ENCODE results near the gene FOLR3. TPM values are rescaled to one million over a fixed set of nuclear protein-coding genes. Genes with fewer than 3 reads are reported as not detected.

The FOLR3 gene
- total RNA-seq, 5 donors from 2014 or later (not counting 1 experiment from before 2014, with no cell fraction given) = not detected

GRCh38 chr11:72119198-72119597, 16.3 kb upstream of the FOLR3 start:
- H3K9me3 ChIP-seq = no peaks in the 10 kb centered on the region
- H3K4me1 Mint-ChIP-seq = no peaks in the 10 kb centered on the region
- no peak overlapping the region for H3K27ac Mint-ChIP-seq
- H3K27me3 ChIP-seq (replicated peaks in 1 of 2; ENCODE audit: control insufficient read depth in 2 of 2, extremely low read depth in 1 of 2, insufficient read depth in 2 of 2, low read length in 1 of 2) = peaks cover 0 to 26% of the 10 kb centered on the region in 2 experiments
- H3K4me1 ChIP-seq (ENCODE audit: control insufficient read depth in 1 of 2, extremely low read depth in 1 of 2, insufficient read depth in 2 of 2, low read length in 2 of 2) = no peaks in the 10 kb centered on the region
- H3K36me3 Mint-ChIP-seq = no peaks in the 10 kb centered on the region
- no peak overlapping the region for H3K27ac ChIP-seq (ENCODE audit: low read length)
- WGBS (ENCODE audit: insufficient coverage) = no CpG with 5 or more reads among the region's 6 CpGs
- H3K36me3 ChIP-seq (ENCODE audit: control insufficient read depth in 2 of 2, extremely low read depth in 1 of 2, insufficient read depth in 1 of 2, low read length in 1 of 2) = no peaks in the 10 kb centered on the region
- ATAC-seq (replicated peaks in 1 of 4) (no peak), DNase-seq (no peak)
- no peak overlapping the region for H3K4me3 Mint-ChIP-seq
- ChIA-PET CTCF (interaction anchor here in 1 of 2 donors (0.6 kb wide), 1 partner anchor 25 kb away, joined by 4 read pairs; no protein-coding TSS in a partner anchor), POLR2A (interaction anchor here in 1 of 2 donors (0.5 kb wide), 1 partner anchor 10 kb away, joined by 3 read pairs; no protein-coding TSS in a partner anchor)
- H3K27me3 Mint-ChIP-seq = peaks cover 15 to 21% of the 10 kb centered on the region in 2 donors
- H3K4me3 ChIP-seq (ENCODE audit: control insufficient read depth in 1 of 2, extremely low read depth in 1 of 2, low read length in 1 of 2) = no peak overlapping the region
- no peaks in the 10 kb centered on the region for H3K9me3 Mint-ChIP-seq

GRCh38 chr11:72120930-72121329, 14.6 kb upstream of the FOLR3 start:
- H3K4me3 ChIP-seq (ENCODE audit: control insufficient read depth in 1 of 2, extremely low read depth in 1 of 2, low read length in 1 of 2) = no peak overlapping the region
- no peaks in the 10 kb centered on the region for H3K4me1 ChIP-seq (ENCODE audit: control insufficient read depth in 1 of 2, extremely low read depth in 1 of 2, insufficient read depth in 2 of 2, low read length in 2 of 2)
- no peak overlapping the region for H3K27ac ChIP-seq (ENCODE audit: low read length)
- H3K9me3 ChIP-seq = no peaks in the 10 kb centered on the region
- no peak for ATAC-seq (replicated peaks in 1 of 4)
- ChIA-PET CTCF (no interaction called here), POLR2A (no interaction called here)
- Mint-ChIP-seq H3K27me3 (peaks cover 15 to 21% of the 10 kb centered on the region in 2 donors), H3K4me3 (no peak overlapping the region), H3K9me3 (no peaks in the 10 kb centered on the region), H3K36me3 (no peaks in the 10 kb centered on the region), H3K4me1 (no peaks in the 10 kb centered on the region), H3K27ac (no peak overlapping the region)
- no peak for DNase-seq
- peaks cover 0 to 30% of the 10 kb centered on the region in 2 experiments for H3K27me3 ChIP-seq (replicated peaks in 1 of 2; ENCODE audit: control insufficient read depth in 2 of 2, extremely low read depth in 1 of 2, insufficient read depth in 2 of 2, low read length in 1 of 2)
- no peaks in the 10 kb centered on the region for H3K36me3 ChIP-seq (ENCODE audit: control insufficient read depth in 2 of 2, extremely low read depth in 1 of 2, insufficient read depth in 1 of 2, low read length in 1 of 2)
- WGBS (ENCODE audit: insufficient coverage) = 70% methylated on average over 2 of the region's 2 CpGs

- Histone ChIP-seq H3K4me1 (ENCODE audit: control insufficient read depth in 1 of 2, extremely low read depth in 1 of 2, insufficient read depth in 2 of 2, low read length in 2 of 2) (no peaks in the 10 kb centered on the region), H3K4me3 (ENCODE audit: control insufficient read depth in 1 of 2, extremely low read depth in 1 of 2, low read length in 1 of 2) (no peak overlapping the region), H3K27me3 (replicated peaks in 1 of 2; ENCODE audit: control insufficient read depth in 2 of 2, extremely low read depth in 1 of 2, insufficient read depth in 2 of 2, low read length in 1 of 2) (peaks cover 0 to 24% of the 10 kb centered on the region in 2 experiments), H3K27ac (ENCODE audit: low read length) (no peak overlapping the region), H3K9me3 (no peaks in the 10 kb centered on the region), H3K36me3 (ENCODE audit: control insufficient read depth in 2 of 2, extremely low read depth in 1 of 2, insufficient read depth in 1 of 2, low read length in 1 of 2) (no peaks in the 10 kb centered on the region)
- peaks cover 0 to 4% (median 1%) of the 10 kb centered on the region in 3 donors for H3K9me3 Mint-ChIP-seq
- H3K4me3 Mint-ChIP-seq = no peak overlapping the region
- no peak for DNase-seq
- no CpG with 5 or more reads among the region's 1 CpG for WGBS (ENCODE audit: insufficient coverage)
- no peak overlapping the region for H3K27ac Mint-ChIP-seq
- ChIA-PET POLR2A (no interaction called here), CTCF (no interaction called here)
- H3K27me3 Mint-ChIP-seq = peaks cover 8 to 13% of the 10 kb centered on the region in 2 donors
- H3K4me1 Mint-ChIP-seq = no peaks in the 10 kb centered on the region
- no peaks in the 10 kb centered on the region for H3K36me3 Mint-ChIP-seq
- no peak for ATAC-seq (replicated peaks in 1 of 4)
Observed at GRCh38 chr11:72122607-72123006, 12.9 kb upstream of the FOLR3 start.

GRCh38 chr11:72123117-72123653, 12.3 kb upstream of the FOLR3 start:
- no CpG with 5 or more reads among the region's 3 CpGs for WGBS (ENCODE audit: insufficient coverage)
- H3K27me3 Mint-ChIP-seq = peaks cover 8 to 13% of the 10 kb centered on the region in 2 donors

GRCh38 chr11:72124046-72124445, 11.5 kb upstream of the FOLR3 start:
- DNase-seq (no peak), ATAC-seq (replicated peaks in 1 of 4) (no peak)
- H3K9me3 Mint-ChIP-seq = peaks cover 7 to 15% (median 13%) of the 10 kb centered on the region in 3 donors
- peaks cover 6% of the 10 kb centered on the region for H3K36me3 Mint-ChIP-seq
- H3K4me3 ChIP-seq (ENCODE audit: control insufficient read depth in 1 of 2, extremely low read depth in 1 of 2, low read length in 1 of 2) = no peak overlapping the region
- peaks cover 0 to 19% of the 10 kb centered on the region in 2 experiments for H3K27me3 ChIP-seq (replicated peaks in 1 of 2; ENCODE audit: control insufficient read depth in 2 of 2, extremely low read depth in 1 of 2, insufficient read depth in 2 of 2, low read length in 1 of 2)
- CTCF ChIA-PET = no interaction called here
- H3K27ac Mint-ChIP-seq = no peak overlapping the region
- peaks cover 7 to 15% of the 10 kb centered on the region in 2 donors for H3K27me3 Mint-ChIP-seq
- H3K36me3 ChIP-seq (ENCODE audit: control insufficient read depth in 2 of 2, extremely low read depth in 1 of 2, insufficient read depth in 1 of 2, low read length in 1 of 2) = no peaks in the 10 kb centered on the region
- POLR2A ChIA-PET = no interaction called here
- no peaks in the 10 kb centered on the region for H3K9me3 ChIP-seq
- no peaks in the 10 kb centered on the region for H3K4me1 Mint-ChIP-seq
- 89% methylated on average over 6 of the region's 6 CpGs for WGBS (ENCODE audit: insufficient coverage)
- H3K4me3 Mint-ChIP-seq = no peak overlapping the region
- H3K27ac ChIP-seq (ENCODE audit: low read length) = no peak overlapping the region
- H3K4me1 ChIP-seq (ENCODE audit: control insufficient read depth in 1 of 2, extremely low read depth in 1 of 2, insufficient read depth in 2 of 2, low read length in 2 of 2) = no peaks in the 10 kb centered on the region

More at GRCh38 chr11:72123117-72123653, 12.3 kb upstream of the FOLR3 start:
- Mint-ChIP-seq H3K27ac (no peak overlapping the region), H3K4me3 (no peak overlapping the region), H3K4me1 (no peaks in the 10 kb centered on the region), H3K9me3 (peaks cover 0 to 7% (median 6%) of the 10 kb centered on the region in 3 donors), H3K36me3 (no peaks in the 10 kb centered on the region)
- Histone ChIP-seq H3K4me3 (ENCODE audit: control insufficient read depth in 1 of 2, extremely low read depth in 1 of 2, low read length in 1 of 2) (no peak overlapping the region), H3K27me3 (replicated peaks in 1 of 2; ENCODE audit: control insufficient read depth in 2 of 2, extremely low read depth in 1 of 2, insufficient read depth in 2 of 2, low read length in 1 of 2) (peaks cover 0 to 24% of the 10 kb centered on the region in 2 experiments), H3K36me3 (ENCODE audit: control insufficient read depth in 2 of 2, extremely low read depth in 1 of 2, insufficient read depth in 1 of 2, low read length in 1 of 2) (no peaks in the 10 kb centered on the region), H3K4me1 (ENCODE audit: control insufficient read depth in 1 of 2, extremely low read depth in 1 of 2, insufficient read depth in 2 of 2, low read length in 2 of 2) (no peaks in the 10 kb centered on the region), H3K9me3 (no peaks in the 10 kb centered on the region), H3K27ac (ENCODE audit: low read length) (no peak overlapping the region)
- ChIA-PET POLR2A (no interaction called here), CTCF (no interaction called here)
- DNase-seq (no peak), ATAC-seq (replicated peaks in 1 of 4) (no peak)

GRCh38 chr11:72125956-72126355, 9.6 kb upstream of the FOLR3 start:
- POLR2A ChIA-PET = interaction anchor here in 1 of 2 donors (0.6 kb wide), 1 partner anchor 135 kb away, joined by 3 read pairs; no protein-coding TSS in a partner anchor
- H3K9me3 Mint-ChIP-seq = peaks cover 11 to 17% (median 16%) of the 10 kb centered on the region in 3 donors
- no peak overlapping the region for H3K27ac ChIP-seq (ENCODE audit: low read length)
- H3K9me3 ChIP-seq = no peaks in the 10 kb centered on the region
- H3K4me3 Mint-ChIP-seq = no peak overlapping the region
- peaks cover 0 to 14% of the 10 kb centered on the region in 2 experiments for H3K27me3 ChIP-seq (replicated peaks in 1 of 2; ENCODE audit: control insufficient read depth in 2 of 2, extremely low read depth in 1 of 2, insufficient read depth in 2 of 2, low read length in 1 of 2)
- no peaks in the 10 kb centered on the region for H3K36me3 ChIP-seq (ENCODE audit: control insufficient read depth in 2 of 2, extremely low read depth in 1 of 2, insufficient read depth in 1 of 2, low read length in 1 of 2)
- DNase-seq = no peak
- no peak overlapping the region for H3K4me3 ChIP-seq (ENCODE audit: control insufficient read depth in 1 of 2, extremely low read depth in 1 of 2, low read length in 1 of 2)
- CTCF ChIA-PET = no interaction called here
- no CpG with 5 or more reads among the region's 1 CpG for WGBS (ENCODE audit: insufficient coverage)
- ATAC-seq (replicated peaks in 1 of 4) = no peak
- no peaks in the 10 kb centered on the region for H3K4me1 Mint-ChIP-seq
- H3K36me3 Mint-ChIP-seq = peaks cover 9% of the 10 kb centered on the region
- H3K4me1 ChIP-seq (ENCODE audit: control insufficient read depth in 1 of 2, extremely low read depth in 1 of 2, insufficient read depth in 2 of 2, low read length in 2 of 2) = no peaks in the 10 kb centered on the region
- H3K27ac Mint-ChIP-seq = no peak overlapping the region
- H3K27me3 Mint-ChIP-seq = peaks cover 5 to 15% of the 10 kb centered on the region in 2 donors
